ENCODE measurements around the gene OR5H2. TPM values are rescaled to one million over a fixed set of nuclear protein-coding genes. Genes with fewer than 3 reads are reported as not detected.

The OR5H2 gene
- total RNA-seq, 1 experiment from 2014 or later: not detected

DNA sequence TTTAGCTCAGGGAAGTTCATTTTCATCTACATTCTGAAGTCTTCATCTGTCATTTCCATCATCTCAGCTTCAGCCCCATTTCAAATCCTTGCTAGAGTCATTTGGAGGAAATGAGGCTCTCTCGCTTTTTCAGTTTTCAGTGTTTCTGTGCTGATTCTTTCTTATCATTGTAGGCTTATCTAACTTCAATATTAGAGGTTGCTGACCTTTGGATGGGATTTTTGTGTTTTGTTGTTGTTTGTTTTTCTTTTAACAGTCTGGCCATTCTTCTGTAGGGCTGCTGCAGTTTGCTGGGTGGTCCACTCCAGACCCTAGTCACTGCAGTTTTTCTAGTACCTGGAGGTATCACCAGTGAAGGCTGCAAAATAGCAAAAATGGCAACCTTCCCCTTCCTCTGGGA, 8.6 kb downstream of the OR5H2 start:
- Histone ChIP-seq H3K9me3 (ENCODE audit: low read depth, low read length, poor library complexity, severe bottlenecking) (no peaks in the 10 kb centered on the region), H3K4me1 (ENCODE audit: insufficient read depth, low read length, poor library complexity, severe bottlenecking) (no peaks in the 10 kb centered on the region), H3K36me3 (ENCODE audit: insufficient read depth, low read length, poor library complexity, severe bottlenecking) (no peaks in the 10 kb centered on the region), H3K4me3 (ENCODE audit: low read depth, low read length, poor library complexity, severe bottlenecking) (no peak overlapping the region), H3K27ac (ENCODE audit: low read depth, low read length, poor library complexity, severe bottlenecking) (no peak overlapping the region), H3K27me3 (replicated peaks; ENCODE audit: insufficient read depth, low read depth, low read length, poor library complexity) (no peaks in the 10 kb centered on the region)
- TF ChIP-seq CTCF (conservative IDR thresholded peaks at IDR 0.05; ENCODE audit: low read depth, low read length) (no peak), EZH2 (IDR thresholded peaks at IDR 0.05; ENCODE audit: borderline replicate concordance, low read depth, low read length, poor library complexity, severe bottlenecking) (no peak)
- BruUV-seq (replicated peaks): no TSS peak
- CTCF ChIA-PET: no interaction called here
- DNase-seq (ENCODE audit: low spot score): no peak
- POLR2A ChIA-PET (ENCODE audit: low non-redundant PET): no interaction called here
- intact Hi-C loops (cut with micrococcal nuclease; ENCODE audit: unreplicated experiment): no loop called here

- Histone ChIP-seq H3K4me3 (ENCODE audit: low read depth, low read length, poor library complexity, severe bottlenecking) (no peak overlapping the region), H3K27me3 (replicated peaks; ENCODE audit: insufficient read depth, low read depth, low read length, poor library complexity) (no peaks in the 10 kb centered on the region), H3K9me3 (ENCODE audit: low read depth, low read length, poor library complexity, severe bottlenecking) (no peaks in the 10 kb centered on the region), H3K27ac (ENCODE audit: low read depth, low read length, poor library complexity, severe bottlenecking) (no peak overlapping the region), H3K4me1 (ENCODE audit: insufficient read depth, low read length, poor library complexity, severe bottlenecking) (no peaks in the 10 kb centered on the region), H3K36me3 (ENCODE audit: insufficient read depth, low read length, poor library complexity, severe bottlenecking) (no peaks in the 10 kb centered on the region)
- CTCF ChIA-PET: no interaction called here
- no TSS peak for BruUV-seq (replicated peaks)
- DNase-seq (ENCODE audit: low spot score): no peak
- intact Hi-C loops (cut with micrococcal nuclease; ENCODE audit: unreplicated experiment): no loop called here
- TF ChIP-seq EZH2 (IDR thresholded peaks at IDR 0.05; ENCODE audit: borderline replicate concordance, low read depth, low read length, poor library complexity, severe bottlenecking): no peak
- no peak for TF ChIP-seq CTCF (conservative IDR thresholded peaks at IDR 0.05; ENCODE audit: low read depth, low read length)
- POLR2A ChIA-PET (ENCODE audit: low non-redundant PET): no interaction called here
Measured at GRCh38 chr3:98291332-98291957, 9.1 kb downstream of the OR5H2 start.

DNA sequence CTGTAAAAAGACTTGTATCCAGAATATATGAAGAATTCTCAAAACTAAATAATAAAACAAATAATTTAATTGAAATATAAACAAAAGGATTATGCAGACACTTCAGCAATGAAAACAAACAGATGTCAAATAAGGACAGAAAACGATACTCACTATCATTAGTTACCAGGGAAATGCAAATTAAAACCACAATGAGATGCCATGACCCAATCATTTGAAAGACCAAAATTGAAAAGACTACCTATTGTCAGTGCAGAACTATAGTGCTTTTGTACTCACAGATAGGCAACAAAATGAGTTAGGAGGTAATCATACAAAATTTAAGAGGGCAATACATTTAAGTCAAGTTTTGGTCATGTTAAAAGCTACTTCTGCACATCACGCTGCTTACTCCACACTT, 39.8 kb downstream of the OR5H2 start:
- H3K27ac ChIP-seq (ENCODE audit: low read depth, low read length, poor library complexity, severe bottlenecking): no peak overlapping the region
- no peaks in the 10 kb centered on the region for H3K9me3 ChIP-seq (ENCODE audit: low read depth, low read length, poor library complexity, severe bottlenecking)
- POLR2A ChIA-PET (ENCODE audit: low non-redundant PET): no interaction called here
- no peaks in the 10 kb centered on the region for H3K36me3 ChIP-seq (ENCODE audit: insufficient read depth, low read length, poor library complexity, severe bottlenecking)
- peaks cover 45% of the 10 kb centered on the region for H3K27me3 ChIP-seq (replicated peaks; ENCODE audit: insufficient read depth, low read depth, low read length, poor library complexity)
- BruUV-seq (replicated peaks): no TSS peak
- H3K4me3 ChIP-seq (ENCODE audit: low read depth, low read length, poor library complexity, severe bottlenecking): no peak overlapping the region
- DNase-seq (ENCODE audit: low spot score): no peak
- CTCF ChIA-PET: no interaction called here
- intact Hi-C loops (cut with micrococcal nuclease; ENCODE audit: unreplicated experiment): no loop called here
- no peaks in the 10 kb centered on the region for H3K4me1 ChIP-seq (ENCODE audit: insufficient read depth, low read length, poor library complexity, severe bottlenecking)
- TF ChIP-seq EZH2 (IDR thresholded peaks at IDR 0.05; ENCODE audit: borderline replicate concordance, low read depth, low read length, poor library complexity, severe bottlenecking) (no peak), CTCF (conservative IDR thresholded peaks at IDR 0.05; ENCODE audit: low read depth, low read length) (no peak)
